Progenitor cell of endocrine pancreas (in vitro differentiated cells): ENCODE measurements around the gene CSTF3. TPM values are rescaled to one million over a fixed set of nuclear protein-coding genes. Genes with fewer than 3 reads are reported as not detected.

Experiments
- DNase-seq: peaks from one replicate; pipeline ENCODE4 v3.0.0; 2021; ENCODE audit warnings: low spot score; ENCODE audit not compliant: unreplicated experiment
- H3K27ac Mint-ChIP-seq: 2 replicates; pipeline ENCODE4 v1.8.0; 2021; ENCODE audit warnings: mild to moderate bottlenecking, moderate library complexity, mixed read lengths
- H3K27me3 Mint-ChIP-seq: 2 replicates; pipeline ENCODE4 v1.8.0; 2021; ENCODE audit warnings: mixed read lengths
- H3K36me3 Mint-ChIP-seq: 2 replicates; pipeline ENCODE4 v1.8.0; 2022; ENCODE audit warnings: mixed read lengths; ENCODE audit not compliant: insufficient read depth
- H3K4me1 Mint-ChIP-seq: 2 replicates; pipeline ENCODE4 v1.8.0; 2021; ENCODE audit warnings: low read depth, mixed read lengths
- H3K4me3 Mint-ChIP-seq: 2 replicates; pipeline ENCODE4 v1.8.0; 2021; ENCODE audit warnings: low read depth, mild to moderate bottlenecking, moderate library complexity, mixed read lengths
- H3K9me3 Mint-ChIP-seq: 2 replicates; pipeline ENCODE4 v1.8.0; 2021; ENCODE audit warnings: low read depth, mixed read lengths
- long read RNA-seq: library from polyadenylated mRNA; unstranded; transcript quantifications from one replicate; pipeline ENCODE4 v2.0.0, GENCODE V29; 2020
- total RNA-seq: library from RNA; stranded (reverse); gene quantifications from 2 replicates; pipeline ENCODE4 v1.2.1, GENCODE V29; 2021
- TF ChIP-seq, protein P1 (sequence below): fragments of 200-600 bp; sonication (generic); IDR thresholded peaks from one replicate; pipeline ENCODE4 v1.5.0; 2021; ENCODE audit warnings: antibody characterized with exemption, mild to moderate bottlenecking; ENCODE audit not compliant: unreplicated experiment

The CSTF3 gene
- total RNA-seq: 43.5 and 48.1 TPM in 2 replicates
- long read RNA-seq, transcript CSTF3-202 (2 exons, 715 nt): minor isoform, 6 of 132 reads
- long read RNA-seq, transcript CSTF3-201 (21 exons, 2,797 nt): major isoform, 100 of 132 reads
- long read RNA-seq, partial matches to known transcripts: 7 of 132 reads
- long read RNA-seq, other reads (novel, unspliced or antisense): 15 of 132 reads

DNA sequence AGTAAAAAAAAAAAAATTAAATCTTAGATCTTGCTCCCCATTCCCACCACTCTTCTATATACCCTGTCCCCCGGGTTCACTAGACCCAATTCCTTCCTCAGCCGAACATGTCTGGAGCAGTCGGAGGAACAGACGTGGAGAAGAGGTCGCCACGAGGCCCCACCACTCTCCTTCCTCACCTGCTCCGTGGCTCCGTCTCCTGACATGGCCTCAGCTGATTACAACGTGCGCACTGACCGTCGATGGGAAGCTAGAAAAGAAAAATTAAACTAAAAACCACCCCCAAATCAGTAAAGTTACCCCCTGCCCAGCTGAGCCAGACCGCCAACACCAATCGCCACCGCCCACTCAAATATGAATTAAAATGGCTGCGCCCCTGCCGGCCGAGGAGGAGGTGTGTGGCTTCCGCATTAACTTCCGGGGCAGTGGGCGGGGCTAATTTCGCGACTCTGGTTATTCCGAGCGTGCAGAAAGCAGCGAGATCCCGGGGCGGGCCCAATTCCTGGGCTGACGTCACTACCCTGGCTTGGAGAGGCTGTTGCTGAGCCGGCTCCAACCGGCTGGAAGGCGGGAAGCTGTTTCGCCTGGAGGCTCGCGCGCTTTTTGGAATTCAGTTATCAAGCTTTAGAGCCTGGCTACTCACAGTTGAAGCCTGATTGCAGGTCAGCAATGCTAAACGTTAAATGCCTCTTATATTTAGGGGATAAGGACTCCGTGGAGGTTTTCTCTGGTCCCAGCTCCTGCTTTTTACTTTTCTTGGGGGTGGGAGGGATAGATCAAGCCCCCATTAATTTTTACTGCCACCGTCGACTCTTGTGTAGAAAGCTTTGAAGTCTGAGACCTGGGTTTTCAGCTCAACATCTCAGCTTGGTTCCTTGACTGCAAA is at the start of gene CSTF3:
TSS of gene CSTF3 (minus strand) at position 361 of the 886 bp plus-strand sequence. CDS start at position 206, 155 bp downstream.
- H3K36me3 Mint-ChIP-seq: peaks cover 12% of the 10 kb centered on the region
- peak within 1 kb of the TSS; percentile 99 for H3K27ac Mint-ChIP-seq
- DNase-seq: peak; percentile 100
- no peaks in the 10 kb centered on the region for H3K27me3 Mint-ChIP-seq
- peaks cover 4% of the 10 kb centered on the region for H3K9me3 Mint-ChIP-seq
- peak within 1 kb of the TSS; percentile 100 for H3K4me3 Mint-ChIP-seq
- TF ChIP-seq, protein P1, sequence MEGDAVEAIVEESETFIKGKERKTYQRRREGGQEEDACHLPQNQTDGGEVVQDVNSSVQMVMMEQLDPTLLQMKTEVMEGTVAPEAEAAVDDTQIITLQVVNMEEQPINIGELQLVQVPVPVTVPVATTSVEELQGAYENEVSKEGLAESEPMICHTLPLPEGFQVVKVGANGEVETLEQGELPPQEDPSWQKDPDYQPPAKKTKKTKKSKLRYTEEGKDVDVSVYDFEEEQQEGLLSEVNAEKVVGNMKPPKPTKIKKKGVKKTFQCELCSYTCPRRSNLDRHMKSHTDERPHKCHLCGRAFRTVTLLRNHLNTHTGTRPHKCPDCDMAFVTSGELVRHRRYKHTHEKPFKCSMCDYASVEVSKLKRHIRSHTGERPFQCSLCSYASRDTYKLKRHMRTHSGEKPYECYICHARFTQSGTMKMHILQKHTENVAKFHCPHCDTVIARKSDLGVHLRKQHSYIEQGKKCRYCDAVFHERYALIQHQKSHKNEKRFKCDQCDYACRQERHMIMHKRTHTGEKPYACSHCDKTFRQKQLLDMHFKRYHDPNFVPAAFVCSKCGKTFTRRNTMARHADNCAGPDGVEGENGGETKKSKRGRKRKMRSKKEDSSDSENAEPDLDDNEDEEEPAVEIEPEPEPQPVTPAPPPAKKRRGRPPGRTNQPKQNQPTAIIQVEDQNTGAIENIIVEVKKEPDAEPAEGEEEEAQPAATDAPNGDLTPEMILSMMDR: peak; percentile 64
- peaks cover 21% of the 10 kb centered on the region for H3K4me1 Mint-ChIP-seq

DNA sequence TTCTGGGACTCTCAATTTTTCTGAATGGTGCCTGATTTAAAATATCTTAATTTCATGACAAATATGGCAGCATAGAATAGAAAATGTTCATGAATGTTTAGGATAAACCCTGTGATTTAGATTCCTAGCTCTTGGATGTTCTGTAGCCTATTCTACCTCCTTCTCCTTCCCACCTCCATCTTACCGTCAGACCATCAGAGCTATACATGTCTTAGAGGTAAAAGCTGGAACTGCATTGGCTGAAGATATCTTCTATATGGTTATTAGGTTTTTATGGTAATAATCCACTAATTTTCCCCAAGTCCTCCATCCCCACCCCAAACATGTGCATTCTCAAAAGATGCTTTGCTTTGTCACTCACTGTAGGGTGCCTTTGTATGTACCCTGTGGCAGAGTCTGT is 46.9 kb upstream of the CSTF3 start:
- H3K4me1 Mint-ChIP-seq: no peaks in the 10 kb centered on the region
- peaks cover 3% of the 10 kb centered on the region for H3K9me3 Mint-ChIP-seq
- no peak for DNase-seq
- H3K4me3 Mint-ChIP-seq: no peak overlapping the region
- no peak overlapping the region for H3K27ac Mint-ChIP-seq
- H3K36me3 Mint-ChIP-seq: no peaks in the 10 kb centered on the region
- TF ChIP-seq, protein P1: no peak
- no peaks in the 10 kb centered on the region for H3K27me3 Mint-ChIP-seq

DNA sequence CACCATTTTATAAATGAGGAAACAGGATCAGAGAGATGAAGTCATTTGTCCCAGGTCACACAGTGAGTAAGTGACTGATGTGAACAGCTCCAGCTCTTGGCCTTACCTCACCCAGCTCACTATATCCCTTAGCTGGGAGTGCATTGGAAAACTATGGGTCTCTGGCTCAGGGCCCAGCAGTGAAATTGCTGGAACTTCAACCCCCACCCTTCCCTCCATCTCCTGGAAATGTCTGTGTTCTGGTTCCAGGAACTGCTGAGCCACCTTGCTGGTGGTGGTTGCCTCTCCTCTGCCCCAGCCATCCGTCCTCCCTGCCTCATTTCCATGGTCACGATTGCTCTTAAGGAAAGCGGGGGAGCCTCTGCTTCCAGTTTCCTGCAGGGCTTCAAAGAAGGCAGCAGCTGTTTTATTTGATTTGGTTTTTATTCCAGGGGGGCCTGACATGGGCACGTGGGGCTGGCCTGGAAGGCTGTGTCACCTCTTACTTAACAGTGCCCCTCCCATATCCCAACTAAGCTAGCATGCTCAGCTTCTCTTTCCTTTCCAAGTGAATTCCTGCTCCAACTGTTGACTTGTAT is 46.2 kb upstream of the CSTF3 start:
- no peak overlapping the region for H3K27ac Mint-ChIP-seq

DNA sequence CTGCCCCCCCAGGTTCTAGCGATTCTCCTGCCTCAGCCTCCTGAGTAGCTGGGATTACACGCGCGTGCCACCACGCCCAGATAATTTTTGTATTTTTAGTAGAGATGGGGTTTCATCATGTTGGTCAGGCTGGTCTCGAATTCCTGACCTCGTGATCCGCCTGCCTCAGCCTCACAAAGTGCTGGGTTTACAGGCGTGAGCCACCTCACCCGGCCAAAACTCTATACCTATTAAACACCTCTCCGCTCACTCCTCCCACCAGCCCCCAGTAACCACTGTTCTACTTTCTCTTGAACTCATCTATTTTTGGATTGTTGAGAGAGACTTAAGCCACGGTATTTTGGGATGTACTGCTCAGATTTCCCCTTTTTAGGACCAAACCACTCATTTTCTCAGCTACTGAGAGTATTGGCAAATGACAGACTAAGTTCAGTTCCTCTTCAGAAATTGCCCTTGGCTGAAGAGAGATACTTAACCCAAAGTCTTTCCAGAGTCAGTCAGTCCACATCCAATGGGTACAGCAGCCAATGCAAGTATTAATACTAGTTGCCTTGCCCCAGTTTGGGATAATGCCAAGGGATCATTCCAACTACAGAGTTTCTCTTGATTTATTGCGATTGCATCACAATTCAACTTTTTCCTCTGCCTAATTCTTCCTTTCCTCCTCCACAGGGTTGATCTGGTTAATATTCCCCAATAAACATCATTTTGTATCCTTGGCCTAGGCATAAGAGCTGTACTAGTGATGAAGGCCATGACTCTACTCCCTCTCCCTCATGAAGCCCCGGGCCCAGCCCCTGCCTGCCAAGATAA is 36.8 kb upstream of the CSTF3 start:
- no peaks in the 10 kb centered on the region for H3K27me3 Mint-ChIP-seq
- peaks cover 7% of the 10 kb centered on the region for H3K4me1 Mint-ChIP-seq
- H3K4me3 Mint-ChIP-seq: no peak overlapping the region
- no peaks in the 10 kb centered on the region for H3K36me3 Mint-ChIP-seq
- no peak for DNase-seq
- no peak overlapping the region for H3K27ac Mint-ChIP-seq
- TF ChIP-seq, protein P1: no peak
- peaks cover 3% of the 10 kb centered on the region for H3K9me3 Mint-ChIP-seq

More for the DNA sequence above, 46.2 kb upstream of the CSTF3 start:
- Mint-ChIP-seq H3K27me3 (no peaks in the 10 kb centered on the region), H3K4me3 (no peak overlapping the region), H3K9me3 (peaks cover 3% of the 10 kb centered on the region), H3K4me1 (no peaks in the 10 kb centered on the region), H3K36me3 (no peaks in the 10 kb centered on the region)
- no peak for DNase-seq
- TF ChIP-seq, protein P1: no peak
